Glomerular visceral epithelial cell (primary cell): ENCODE measurements around the gene ITGA2B.
"Not testable (repeated sequence)": the region's sequence is repeated elsewhere in the genome, so short reads cannot be mapped to it uniquely, and the experiment has no call there.

ENCODE experiments used
- DNase-seq: peaks from one replicate; pipeline ENCODE4 v3.0.0-alpha.2; 2016; ENCODE audit errors: extremely low spot score

Gene ITGA2B

GRCh38 chr17:44389281-44389680, at the start of gene ITGA2B:
Gene ITGA2B, minus strand, starts transcription at chr17:44389649. Its CDS starts 176 bp downstream, at chr17:44389473.
- DNase-seq = no peak

GRCh38 chr17:44439168-44439567, 49.7 kb upstream of the ITGA2B start:
- no peak for DNase-seq

GRCh38 chr17:44438636-44439035, 49.2 kb upstream of the ITGA2B start:
- no peak for DNase-seq

- no peak for DNase-seq
Observed at GRCh38 chr17:44436336-44436735, 46.9 kb upstream of the ITGA2B start.

- DNase-seq = no peak
Observed at GRCh38 chr17:44432254-44433157, 43.1 kb upstream of the ITGA2B start.

GRCh38 chr17:44424828-44425461, 35.5 kb upstream of the ITGA2B start:
- no peak for DNase-seq

- peak; percentile 41 for DNase-seq
Observed at GRCh38 chr17:44417553-44417952, 28.1 kb upstream of the ITGA2B start.

- DNase-seq = no peak
Observed at GRCh38 chr17:44416558-44417289, 27.3 kb upstream of the ITGA2B start.

- no peak for DNase-seq
Observed at GRCh38 chr17:44414394-44415155, 25.1 kb upstream of the ITGA2B start.

DNA sequence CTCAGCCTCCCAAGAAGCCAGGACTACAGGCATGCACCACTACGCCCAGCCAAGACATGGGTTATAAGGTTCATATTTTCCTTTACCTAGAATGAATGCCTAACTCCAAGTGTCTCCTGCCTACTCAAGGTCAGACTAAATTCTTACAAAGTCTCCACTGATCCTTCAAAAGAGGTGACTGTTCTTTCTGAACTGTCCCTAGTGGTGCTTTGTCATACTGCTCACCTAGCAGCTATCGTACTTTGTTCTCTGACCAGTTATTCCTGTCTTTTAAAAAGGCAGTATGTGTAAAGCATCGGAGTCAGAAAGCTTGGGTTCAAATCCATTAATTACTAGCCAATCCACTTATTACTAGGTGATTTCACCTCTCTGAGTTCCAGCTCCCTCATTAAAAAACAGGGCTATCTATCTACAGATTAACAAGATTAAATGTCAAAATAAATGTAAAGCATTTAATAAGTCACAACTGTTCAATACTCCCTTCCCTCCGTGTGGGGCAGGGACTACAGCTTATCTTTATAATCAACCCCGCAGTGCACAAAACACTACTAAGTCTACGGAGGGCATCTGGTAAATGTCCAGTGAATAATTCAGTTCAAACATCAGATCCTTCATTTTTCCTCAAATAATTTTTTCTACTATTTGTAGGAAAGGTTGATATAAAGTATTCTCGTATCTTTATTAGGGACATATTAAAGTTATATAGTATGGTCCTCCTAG, 20.0 kb upstream of the ITGA2B start:
- no peak for DNase-seq

DNA sequence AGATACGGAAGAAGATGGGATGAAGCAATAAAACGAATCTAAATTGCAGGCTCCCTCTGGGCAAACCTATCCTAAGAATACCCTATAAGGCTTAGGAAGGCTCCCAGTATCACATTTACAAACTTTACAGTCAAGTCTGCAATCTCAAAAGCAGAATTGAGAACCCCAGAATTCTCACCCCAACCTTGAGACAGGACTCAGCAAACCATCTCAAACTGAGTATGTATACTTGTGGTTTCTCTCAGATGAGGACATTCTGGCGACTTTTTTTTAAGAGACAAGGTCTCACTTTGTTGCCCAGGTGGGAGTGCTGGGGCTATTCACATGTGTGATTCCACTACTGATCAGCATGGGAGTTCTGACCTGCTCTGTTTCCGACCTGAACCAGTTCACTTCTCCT, 19.3 kb upstream of the ITGA2B start:
- no peak for DNase-seq

DNA sequence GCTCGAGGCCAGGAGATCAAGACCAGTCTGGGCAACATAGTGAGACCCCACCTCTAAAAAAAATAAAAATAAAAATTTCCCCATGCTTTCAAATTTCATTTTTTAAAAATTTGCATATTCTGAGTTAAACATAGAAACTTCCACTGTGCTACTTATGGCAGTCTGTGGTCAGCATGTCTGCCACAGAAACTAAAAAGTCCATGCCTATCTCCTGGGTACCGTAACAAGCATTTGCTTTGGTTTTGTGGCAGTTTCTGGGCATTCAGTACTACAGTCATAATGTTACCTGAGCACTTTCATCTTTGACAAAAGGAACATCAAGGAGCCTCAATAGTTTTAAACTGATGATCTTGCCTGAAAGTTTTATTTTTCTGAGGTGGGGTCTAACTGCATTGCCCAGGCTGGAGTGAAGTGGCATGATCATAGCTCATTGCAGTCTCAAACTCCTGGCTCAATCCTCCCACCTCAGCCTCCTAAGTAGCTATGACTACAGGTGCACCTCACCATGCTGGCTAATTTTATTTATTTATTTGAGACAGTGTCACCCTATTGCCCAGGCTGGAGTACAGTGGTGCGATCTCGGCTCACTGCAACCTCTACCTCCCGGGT, 13.2 kb upstream of the ITGA2B start:
- no peak for DNase-seq

GRCh38 chr17:44400226-44400847, 10.9 kb upstream of the ITGA2B start:
- peak; percentile 30 for DNase-seq

DNA sequence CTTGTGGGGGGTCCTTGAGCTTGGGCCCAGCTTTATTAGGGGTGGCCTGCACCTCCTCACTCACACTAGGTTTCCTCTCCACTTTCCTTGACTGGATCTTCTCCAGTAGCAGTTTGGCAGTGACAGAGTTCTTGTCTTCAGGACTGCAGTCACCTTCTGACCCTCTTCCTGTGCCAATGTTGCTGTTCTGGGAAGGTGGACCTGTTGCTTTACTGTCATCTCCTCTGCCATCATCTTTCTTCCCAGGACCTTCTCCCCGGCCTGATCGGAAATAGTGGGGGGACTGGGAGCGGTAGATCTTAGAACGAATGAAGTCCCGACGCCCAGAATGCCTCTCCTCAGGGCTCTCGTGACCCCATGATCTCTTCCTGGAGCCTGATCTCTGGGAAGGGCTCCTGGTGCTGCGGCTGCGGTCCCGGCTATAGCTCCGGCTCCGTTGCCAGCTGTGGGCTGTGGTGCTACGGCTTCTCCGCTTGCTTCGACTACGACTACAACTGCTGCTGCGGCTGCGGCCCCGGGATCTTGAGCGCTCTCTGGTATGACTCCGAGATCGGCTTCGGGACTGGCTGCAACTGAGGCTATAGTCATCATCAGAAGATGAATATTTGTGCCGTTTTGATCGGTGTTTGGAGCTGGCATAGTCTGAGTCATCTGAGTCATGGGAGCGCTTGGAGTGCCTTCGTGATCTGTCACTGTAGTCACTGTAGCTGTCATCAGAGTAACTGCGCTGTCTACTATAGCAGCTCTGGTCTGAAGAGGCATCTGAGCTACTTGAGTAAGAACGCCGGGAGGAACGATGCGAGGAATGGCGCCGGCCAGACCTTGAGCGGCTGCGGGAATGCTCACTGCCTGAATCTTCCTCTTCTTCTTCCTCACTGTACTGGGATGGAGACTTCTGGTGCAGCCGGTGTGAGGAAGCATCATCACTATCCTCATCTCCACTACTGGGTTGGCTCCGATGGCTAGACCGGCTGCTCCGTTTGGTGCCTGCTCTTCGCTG, 9.5 kb upstream of the ITGA2B start:
- no peak for DNase-seq

GRCh38 chr17:44397479-44398440, 8.3 kb upstream of the ITGA2B start:
- no peak for DNase-seq

DNA sequence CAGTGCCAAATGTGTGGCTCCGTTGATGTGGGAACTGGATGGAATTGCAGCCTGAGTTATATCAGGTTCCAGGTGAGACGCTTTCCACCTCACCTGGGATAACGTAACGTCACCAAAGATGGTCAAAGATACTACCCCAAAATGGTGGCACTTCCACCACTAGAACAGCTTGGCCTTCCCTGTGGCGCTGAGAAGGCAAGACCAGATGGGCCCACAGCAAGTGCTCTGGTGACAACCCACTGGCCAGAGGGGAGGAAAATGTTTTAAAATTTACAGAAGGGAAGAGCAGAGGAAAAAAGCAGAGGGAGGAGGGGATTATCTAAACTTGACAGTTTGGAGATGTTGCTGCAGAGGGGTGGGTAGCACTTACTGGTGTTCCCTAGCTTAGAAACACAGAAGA, 7.5 kb upstream of the ITGA2B start:
- DNase-seq = no peak

- DNase-seq = no peak
Observed at GRCh38 chr17:44394833-44395232, 5.4 kb upstream of the ITGA2B start.

GRCh38 chr17:44394112-44394511, 4.7 kb upstream of the ITGA2B start:
- DNase-seq = not testable (repeated sequence)
